Fibroblast of peridontal ligament (primary cell): ENCODE data around the gene THBD.

Experiments used
- DNase-seq: peaks from one replicate; pipeline ENCODE4 v3.0.0-alpha.2; 2010; ENCODE audit errors: extremely low read depth

THBD gene

DNA sequence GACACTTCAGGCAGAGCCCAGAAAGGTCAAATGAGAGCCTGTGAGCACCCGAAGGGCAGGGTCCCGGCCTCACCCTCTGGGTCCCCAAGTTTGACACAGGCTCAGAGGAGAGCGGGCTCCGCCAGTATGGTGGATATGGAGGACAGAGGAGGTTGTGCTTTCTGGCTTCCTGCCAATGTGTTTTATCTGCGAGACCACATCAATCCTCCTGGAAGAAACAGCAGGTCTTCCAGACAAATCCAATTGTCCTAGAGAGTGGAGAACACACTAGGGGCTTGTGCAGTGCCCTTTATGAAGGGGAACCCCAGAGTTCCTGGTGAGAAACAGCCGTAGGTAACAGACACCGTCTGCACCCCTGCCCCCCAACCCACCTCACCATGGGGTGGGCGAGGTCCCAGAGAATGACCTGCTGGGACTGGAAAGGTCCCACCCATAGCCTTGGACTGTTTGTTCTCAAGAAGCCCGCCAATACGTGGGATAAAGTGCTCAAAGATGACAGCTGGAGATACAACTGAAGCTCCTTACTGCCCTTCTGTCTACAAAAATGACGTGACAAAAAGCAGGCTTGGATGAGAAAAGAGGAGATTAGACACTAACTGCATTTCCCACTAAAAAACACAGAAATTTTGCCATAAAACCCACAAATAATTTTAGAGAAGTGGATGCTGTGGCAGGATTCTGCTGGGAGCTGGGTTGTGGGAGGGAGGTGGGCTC lies 38.3 kb downstream of the THBD start:
- DNase-seq: no peak

DNA sequence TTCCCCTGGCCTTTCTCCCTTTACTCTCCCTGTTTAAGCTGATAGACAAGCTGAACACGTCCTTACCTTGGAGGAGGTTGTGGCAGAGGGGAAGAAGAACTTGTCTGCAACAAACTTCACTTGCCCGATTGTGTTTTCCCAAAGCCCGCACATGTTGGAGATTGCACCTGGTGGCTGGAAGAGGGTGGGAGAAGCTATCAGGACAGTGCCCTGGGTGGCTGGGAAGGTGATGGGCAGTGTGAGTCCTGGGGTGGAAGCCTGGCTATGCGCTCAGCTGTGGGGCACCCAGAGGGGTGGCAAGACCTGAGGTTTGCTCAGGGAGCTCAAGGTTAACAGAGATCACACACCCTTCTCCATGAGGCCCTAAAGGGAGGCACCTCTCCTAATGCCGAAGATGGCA lies 39.4 kb downstream of the THBD start:
- DNase-seq: no peak

- no peak for DNase-seq
Observed at GRCh38 chr20:23009636-23010035, 39.8 kb downstream of the THBD start.

- no peak for DNase-seq
Observed at GRCh38 chr20:23008667-23009066, 40.8 kb downstream of the THBD start.

GRCh38 chr20:23007886-23008655 lies 41.4 kb downstream of the THBD start:
- no peak for DNase-seq

- DNase-seq: no peak
Observed at GRCh38 chr20:23007462-23007861, 42.0 kb downstream of the THBD start.

GRCh38 chr20:23005776-23006175 lies 43.7 kb downstream of the THBD start:
- DNase-seq: no peak

DNA sequence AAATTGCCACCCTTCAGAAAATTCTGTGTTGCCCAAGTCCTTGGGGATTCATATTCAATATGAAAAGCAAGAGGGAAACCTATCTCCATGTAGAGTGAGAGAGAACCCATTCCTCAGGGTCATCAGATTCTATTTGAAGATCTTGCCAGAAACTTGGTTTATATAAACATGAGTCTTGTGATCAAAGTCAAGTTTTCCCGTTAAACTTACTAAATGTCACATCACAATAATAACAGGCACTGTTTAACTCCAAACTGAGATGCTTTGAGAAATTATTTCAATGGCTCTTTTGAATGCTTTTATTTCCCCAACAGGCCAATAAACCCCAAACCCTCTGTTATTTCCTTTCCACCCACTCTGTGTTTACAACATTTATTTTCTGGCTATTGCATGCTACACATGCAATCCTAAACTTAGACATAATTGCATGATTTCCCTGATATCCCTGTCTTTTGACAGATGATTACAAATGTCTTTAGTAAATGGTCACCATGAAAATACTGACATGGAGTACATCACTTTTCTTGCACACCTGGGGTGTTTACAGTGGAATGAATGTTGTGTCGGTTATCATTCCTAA lies 45.5 kb downstream of the THBD start:
- DNase-seq: no peak

GRCh38 chr20:23003077-23003635 lies 46.3 kb downstream of the THBD start:
- DNase-seq: no peak

DNA sequence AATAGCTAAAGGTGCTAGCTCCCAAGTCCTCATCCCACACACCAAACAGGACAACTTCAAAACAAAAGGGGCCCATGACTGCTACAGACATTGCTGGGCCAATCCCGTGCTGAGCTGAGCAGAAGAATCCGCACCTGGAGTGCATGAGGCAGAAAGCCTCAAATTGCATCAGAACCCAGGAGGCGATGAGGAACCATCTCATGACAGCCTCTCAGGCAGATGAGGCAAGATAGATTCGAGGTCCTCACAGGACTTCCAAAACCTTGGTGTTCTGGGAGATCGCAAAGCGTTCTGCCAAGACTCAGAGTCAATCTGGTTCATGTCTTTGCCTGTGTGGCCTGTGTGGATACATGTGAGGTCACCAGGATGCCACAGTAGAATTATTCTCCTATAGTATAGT lies 47.2 kb downstream of the THBD start:
- no peak for DNase-seq

DNA sequence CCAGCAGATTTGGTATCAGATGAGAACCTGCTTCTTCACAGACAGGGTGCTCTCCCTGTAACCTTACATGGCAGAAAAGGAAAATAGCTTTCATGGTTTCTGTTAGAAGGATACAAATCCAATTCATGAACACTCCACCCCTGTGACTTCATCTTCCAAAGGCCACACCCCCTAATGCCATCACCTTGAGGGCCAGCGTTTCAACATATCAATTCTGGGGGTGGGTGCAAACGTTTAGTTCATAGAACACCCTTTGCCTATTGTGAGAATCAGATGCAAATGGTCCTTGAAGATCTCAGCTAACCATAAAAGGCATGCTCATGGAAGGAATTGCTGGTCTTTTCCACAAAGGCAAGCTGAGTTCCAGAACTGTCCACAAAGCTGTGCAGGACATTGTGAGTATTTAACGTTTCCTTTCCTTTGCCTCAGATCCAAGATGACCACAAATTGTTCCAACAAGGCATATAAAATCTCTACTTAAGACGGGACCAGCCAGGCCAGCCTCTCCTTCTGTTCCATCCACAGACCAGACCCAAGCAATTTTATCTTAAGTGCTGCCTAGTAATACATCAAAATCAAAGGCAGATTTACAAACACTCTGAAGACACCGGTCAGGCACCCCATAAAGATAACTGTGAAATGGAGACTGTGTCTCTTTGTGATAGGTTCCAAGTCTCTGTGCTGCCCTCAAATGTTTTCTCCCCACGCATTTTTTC lies 49.1 kb downstream of the THBD start:
- no peak for DNase-seq

DNA sequence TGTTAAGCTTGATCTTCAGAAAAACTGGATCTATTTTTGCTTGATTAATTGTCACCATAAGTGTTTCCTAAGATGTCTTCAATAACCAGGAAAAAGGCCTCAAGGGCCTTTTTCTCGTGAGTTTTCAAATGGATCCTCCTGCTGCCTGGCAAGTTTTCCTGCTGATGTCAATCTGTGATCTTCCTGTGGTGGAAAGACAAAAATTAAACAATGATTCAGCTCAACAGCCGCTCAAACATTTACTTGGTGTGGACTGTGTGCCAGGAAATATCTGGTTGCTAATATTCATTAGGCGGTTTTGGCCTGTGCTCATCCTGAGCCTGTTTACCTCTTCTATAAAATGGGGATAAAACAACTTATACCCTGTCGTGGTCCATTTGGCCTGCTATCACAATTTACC lies 49.7 kb downstream of the THBD start:
- DNase-seq: no peak

DNA sequence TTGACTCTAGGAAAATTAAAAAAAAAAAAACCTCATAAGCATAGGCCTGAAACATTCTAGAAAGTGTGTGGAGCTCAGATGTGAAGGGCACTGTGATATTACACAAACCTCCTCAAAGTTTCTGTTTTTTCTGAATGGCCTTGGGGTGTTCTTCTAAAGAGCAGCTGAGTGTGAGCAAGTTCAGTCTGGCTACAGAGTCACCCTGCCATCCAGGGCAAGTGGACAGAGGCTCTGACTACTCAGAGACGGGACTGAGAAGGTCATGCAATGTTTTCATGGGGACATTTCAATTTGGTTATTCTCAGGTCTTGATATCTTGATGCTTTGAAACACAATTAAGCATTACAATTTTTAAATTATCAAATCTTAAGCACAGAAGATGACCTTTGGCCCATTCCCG lies 51.0 kb downstream of the THBD start:
- DNase-seq: no peak

DNA sequence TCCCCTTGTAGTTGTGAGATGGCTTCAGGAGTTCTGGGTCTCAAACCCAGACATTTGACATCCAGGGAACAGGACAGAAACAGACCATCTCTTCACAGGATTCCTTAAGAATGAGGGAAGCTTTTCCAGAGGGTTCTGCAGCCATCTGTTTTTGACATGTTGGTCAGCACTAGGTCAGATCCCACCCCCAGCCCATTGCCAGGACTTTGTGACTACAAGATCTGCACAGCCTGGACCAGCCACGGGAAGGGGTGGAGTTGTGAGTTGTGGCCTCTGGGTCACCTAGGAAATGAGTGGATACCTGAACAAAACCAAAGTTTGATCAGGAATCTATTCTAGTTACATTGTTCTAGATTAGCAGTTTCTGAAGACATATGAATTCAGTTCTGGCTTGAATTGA lies 53.5 kb downstream of the THBD start:
- no peak for DNase-seq
